ENCODE results near the gene NCMAP. TPM values are rescaled to one million over a fixed set of nuclear protein-coding genes. Genes with fewer than 3 reads are reported as not detected.
A peak's percentile ranks its signal among the peaks of the same experiment; 100 is the strongest.

NCMAP gene
- total and polyA plus RNA-seq, 2 of the 8 experiments (the other 6 are each of a cell fraction or from before 2014, with no cell fraction given), result 0.21 to 0.39 TPM

GRCh38 chr1:24547195-24547594 is 8.7 kb upstream of the NCMAP start:
- Histone ChIP-seq H3K18ac (ENCODE audit: extremely low read depth, low read length) (no peak overlapping the region), H3K4me1 (replicated peaks in 1 of 4; ENCODE audit: control insufficient read depth in 3 of 4, insufficient read depth in 4 of 4, low read length in 3 of 4) (peaks cover 0 to 6% (median 3%) of the 10 kb centered on the region in 4 experiments; a peak in 3 of 7 replicates), H4K8ac (ENCODE audit: extremely low read depth, insufficient read depth, low read length) (peak overlapping the region; percentile 48; the same call in 1 of the 2 replicates), H2BK5ac (ENCODE audit: low read depth, low read length) (no peak overlapping the region), H2BK20ac (ENCODE audit: low read length) (no peak overlapping the region), H3K4me2 (ENCODE audit: insufficient read depth in 1 of 2, low read depth in 2 of 2, low read length in 2 of 2) (no peak overlapping the region), H3K14ac (ENCODE audit: insufficient read length) (no peak overlapping the region), H2BK12ac (ENCODE audit: low read depth, low read length) (no peak overlapping the region), H3K79me1 (ENCODE audit: low read depth, low read length) (no peaks in the 10 kb centered on the region), H4K91ac (replicated peaks; ENCODE audit: insufficient read length, low read length) (no peak overlapping the region), H2BK120ac (replicated peaks; ENCODE audit: low read depth, low read length) (no peak overlapping the region), H3K79me2 (ENCODE audit: control insufficient read depth in 1 of 2, insufficient read depth in 2 of 2, low read length in 2 of 2) (no peaks in the 10 kb centered on the region), H3K36me3 (ENCODE audit: control insufficient read depth in 2 of 4, insufficient read depth in 4 of 4, low read length in 3 of 4) (no peaks in the 10 kb centered on the region), H3K27ac (ENCODE audit: low read depth, low read length) (no peak overlapping the region), H3K27me3 (replicated peaks in 1 of 4; ENCODE audit: control insufficient read depth in 3 of 4, extremely low read depth in 1 of 4, insufficient read depth in 3 of 4, low read length in 3 of 4) (no peaks in the 10 kb centered on the region), H3K56ac (replicated peaks; ENCODE audit: insufficient read length, low read depth, low read length) (no peak overlapping the region), H2BK15ac (ENCODE audit: low read length) (no peak overlapping the region), H3K4ac (replicated peaks; ENCODE audit: insufficient read length, low read depth, low read length) (no peak overlapping the region), H3K4me3 (ENCODE audit: extremely low read depth in 1 of 4, insufficient read depth in 2 of 4, low read depth in 3 of 4, low read length in 4 of 4) (no peak overlapping the region), H4K5ac (ENCODE audit: insufficient read length, low read depth, low read length) (no peak overlapping the region), H3K9ac (replicated peaks in 1 of 4; ENCODE audit: extremely low read depth in 1 of 4, low read depth in 3 of 4, low read length in 3 of 4) (no peak overlapping the region), H3K23ac (ENCODE audit: insufficient read length) (no peak overlapping the region), H2AFZ (ENCODE audit: low read length) (0 out of 2 replicates have a peak overlapping the region, but pooled peaks have one; percentile 37), H4K20me1 (replicated peaks in 1 of 2; ENCODE audit: control insufficient read depth in 1 of 2, insufficient read depth in 2 of 2, low read length in 2 of 2) (no peaks in the 10 kb centered on the region), H3K23me2 (ENCODE audit: low read depth, low read length) (no peaks in the 10 kb centered on the region), H3K9me3 (ENCODE audit: insufficient read depth in 2 of 2, low read depth in 1 of 2, low read length in 1 of 2) (no peaks in the 10 kb centered on the region), H2AK5ac (ENCODE audit: low read depth, low read length) (no peak overlapping the region)
- DNase-seq (ENCODE audit: low read depth in 1 of 2, low spot score in 2 of 2) (no peak), FAIRE-seq (no peak)
- WGBS, 2 experiments (ENCODE audit: extremely low coverage in 1 of 2, insufficient coverage in 1 of 2, insufficient read length in 1 of 2, insufficient replicate concordance in 2 of 2, low coverage in 1 of 2, low lambda C conversion rate in 2 of 2, missing lambda C conversion rate in 1 of 2), result 90% methylated on average over 5 of the region's 5 CpGs; no CpG with 5 or more reads in 1 of the 2 experiments
- POLR2A ChIA-PET (ENCODE audit: partially characterized antibody), result interaction anchor here (1.3 kb wide), 1 partner anchor 95 kb away, joined by 4 read pairs; no protein-coding TSS in a partner anchor
- CTCF ChIA-PET (ENCODE audit: partially characterized antibody), result interaction anchor here (0.7 to 3.8 kb wide), 8 partner anchors 11 to 528 kb away, joined by 3 to 19 read pairs (median 4); partner anchors contain the start of gene NIPAL3
- TF ChIP-seq YY1 (IDR thresholded peaks at IDR 0.05; ENCODE audit: low read depth, low read length), result no peak
- no peak for TF ChIP-seq CBX8 (IDR thresholded peaks at IDR 0.05; ENCODE audit: borderline replicate concordance, low read depth, low read length)
- no peak for TF ChIP-seq RNF2 (IDR thresholded peaks at IDR 0.05; ENCODE audit: borderline replicate concordance, low read depth, low read length, missing control alignments, poor library complexity, severe bottlenecking)
- TF ChIP-seq POLR2AphosphoS5 (IDR thresholded peaks at IDR 0.05; ENCODE audit: low read depth, low read length), result no peak
- no peak for TF ChIP-seq BACH1 (IDR thresholded peaks at IDR 0.05; ENCODE audit: low read length)
- no peak for TF ChIP-seq SIX5 (IDR thresholded peaks at IDR 0.05; ENCODE audit: low read depth, low read length)
- TF ChIP-seq GTF2F1 (IDR thresholded peaks at IDR 0.05; ENCODE audit: borderline replicate concordance, low read depth, low read length), result no peak
- TF ChIP-seq TAF7 (optimal IDR thresholded peaks at IDR 0.05; ENCODE audit: borderline replicate concordance, low read depth, low read length), result no peak
- no peak for TF ChIP-seq CEBPB (IDR thresholded peaks at IDR 0.05; ENCODE audit: low read depth, low read length)
- TF ChIP-seq TAF1 (IDR thresholded peaks at IDR 0.05; ENCODE audit: low read depth, low read length), result no peak
- no peak for TF ChIP-seq E2F6 (IDR thresholded peaks at IDR 0.05)
- no peak for TF ChIP-seq USF2 (IDR thresholded peaks at IDR 0.05; ENCODE audit: low read length)
- TF ChIP-seq RBBP5 (IDR thresholded peaks at IDR 0.05; ENCODE audit: borderline replicate concordance, low read depth, low read length), result no peak

Measured in H1 (cell line).